ENCODE data around the gene MMP25.
A peak's percentile ranks its signal among the peaks of the same experiment; 100 is the strongest.
"Not testable (repeated sequence)": the region's sequence is repeated elsewhere in the genome, so short reads cannot be mapped to it uniquely, and the experiment has no call there.

The MMP25 gene

GRCh38 chr16:3056336-3057180 lies 10.2 kb downstream of the MMP25 start:
- DNase-seq: no peak

DNA sequence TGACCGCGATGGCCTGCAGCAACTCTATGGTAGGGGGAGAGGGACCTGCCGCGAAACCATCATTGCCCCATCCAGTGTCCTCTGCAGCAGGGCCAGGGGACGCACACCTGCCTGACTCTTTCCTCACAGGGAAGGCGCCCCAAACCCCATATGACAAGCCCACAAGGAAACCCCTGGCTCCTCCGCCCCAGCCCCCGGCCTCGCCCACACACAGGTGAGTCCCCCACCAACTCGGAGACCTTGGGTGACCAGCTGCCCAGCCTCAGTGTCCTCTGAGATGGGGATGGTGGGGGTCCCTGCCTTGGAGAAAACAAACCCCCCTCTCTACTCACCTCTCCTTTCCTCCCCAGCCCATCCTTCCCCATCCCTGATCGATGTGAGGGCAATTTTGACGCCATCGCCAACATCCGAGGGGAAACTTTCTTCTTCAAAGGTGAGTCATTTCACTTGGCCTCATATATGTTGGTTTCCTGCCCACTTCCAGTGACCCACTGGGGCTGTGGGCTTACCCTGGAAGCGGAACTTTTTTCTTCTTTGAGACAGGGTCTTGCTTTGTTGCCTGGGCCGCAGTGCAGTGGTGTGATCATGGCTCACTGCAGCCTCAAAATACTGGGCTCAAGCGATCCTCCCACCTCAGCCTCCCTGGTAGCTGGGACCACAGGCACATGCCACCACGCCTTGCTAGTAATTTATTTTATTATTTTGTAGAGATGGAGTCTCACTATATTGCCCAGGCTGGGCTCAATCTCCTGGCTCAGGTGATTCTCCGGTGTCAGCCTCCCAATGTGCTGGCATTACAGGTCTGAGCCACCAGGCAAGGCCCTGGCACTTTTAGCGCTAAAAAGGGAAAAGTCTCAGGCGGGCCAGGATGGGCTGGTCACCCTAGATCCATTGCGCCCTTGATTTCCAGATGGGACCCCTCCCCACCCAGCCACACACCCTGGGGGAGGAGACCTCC lies 11.1 kb downstream of the MMP25 start:
- DNase-seq: no peak

DNA sequence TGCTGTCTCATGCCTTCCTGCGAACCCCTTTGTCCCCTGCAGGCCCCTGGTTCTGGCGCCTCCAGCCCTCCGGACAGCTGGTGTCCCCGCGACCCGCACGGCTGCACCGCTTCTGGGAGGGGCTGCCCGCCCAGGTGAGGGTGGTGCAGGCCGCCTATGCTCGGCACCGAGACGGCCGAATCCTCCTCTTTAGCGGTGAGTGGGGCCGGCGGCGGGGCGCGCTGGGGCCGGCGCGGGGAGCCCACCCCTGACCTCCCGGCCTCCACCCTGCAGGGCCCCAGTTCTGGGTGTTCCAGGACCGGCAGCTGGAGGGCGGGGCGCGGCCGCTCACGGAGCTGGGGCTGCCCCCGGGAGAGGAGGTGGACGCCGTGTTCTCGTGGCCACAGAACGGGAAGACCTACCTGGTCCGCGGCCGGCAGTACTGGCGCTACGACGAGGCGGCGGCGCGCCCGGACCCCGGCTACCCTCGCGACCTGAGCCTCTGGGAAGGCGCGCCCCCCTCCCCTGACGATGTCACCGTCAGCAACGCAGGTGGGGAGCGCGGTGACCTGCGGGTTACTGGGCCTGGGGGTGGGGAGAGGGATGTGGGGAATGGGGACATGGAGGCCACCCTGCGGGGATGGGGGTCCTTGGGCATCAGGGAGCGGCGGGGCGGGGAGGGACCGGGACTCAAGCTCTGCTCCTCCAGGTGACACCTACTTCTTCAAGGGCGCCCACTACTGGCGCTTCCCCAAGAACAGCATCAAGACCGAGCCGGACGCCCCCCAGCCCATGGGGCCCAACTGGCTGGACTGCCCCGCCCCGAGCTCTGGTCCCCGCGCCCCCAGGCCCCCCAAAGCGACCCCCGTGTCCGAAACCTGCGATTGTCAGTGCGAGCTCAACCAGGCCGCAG lies 12.0 kb downstream of the MMP25 start:
- DNase-seq: peak; percentile 7

GRCh38 chr16:3059041-3059722 lies 12.8 kb downstream of the MMP25 start:
- DNase-seq: peak; percentile 76

GRCh38 chr16:3059723-3060242 lies 13.4 kb downstream of the MMP25 start:
- DNase-seq: no peak

- no peak for DNase-seq
These were observed 14.2 kb downstream of the MMP25 start for GRCh38 chr16:3060339-3061127.

DNA sequence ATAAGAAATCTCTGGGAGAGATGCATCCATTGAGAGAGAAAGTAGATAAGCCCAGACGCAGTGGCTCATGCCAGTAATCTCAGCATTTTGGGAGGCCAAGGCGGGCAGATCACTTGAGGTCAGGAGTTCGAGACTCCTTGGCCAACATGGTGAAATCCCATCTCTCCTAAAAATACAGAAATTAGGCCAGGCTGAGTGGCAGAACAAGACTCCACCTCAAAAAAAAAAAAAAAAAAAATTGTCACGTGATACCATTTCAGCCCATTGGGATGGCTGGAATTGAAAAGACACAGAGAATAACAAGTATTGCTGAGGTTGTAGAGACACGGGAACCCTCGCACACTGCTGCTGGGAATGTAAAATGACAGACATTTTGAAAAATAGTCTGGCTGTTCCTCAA lies 16.2 kb downstream of the MMP25 start:
- DNase-seq: no peak

DNA sequence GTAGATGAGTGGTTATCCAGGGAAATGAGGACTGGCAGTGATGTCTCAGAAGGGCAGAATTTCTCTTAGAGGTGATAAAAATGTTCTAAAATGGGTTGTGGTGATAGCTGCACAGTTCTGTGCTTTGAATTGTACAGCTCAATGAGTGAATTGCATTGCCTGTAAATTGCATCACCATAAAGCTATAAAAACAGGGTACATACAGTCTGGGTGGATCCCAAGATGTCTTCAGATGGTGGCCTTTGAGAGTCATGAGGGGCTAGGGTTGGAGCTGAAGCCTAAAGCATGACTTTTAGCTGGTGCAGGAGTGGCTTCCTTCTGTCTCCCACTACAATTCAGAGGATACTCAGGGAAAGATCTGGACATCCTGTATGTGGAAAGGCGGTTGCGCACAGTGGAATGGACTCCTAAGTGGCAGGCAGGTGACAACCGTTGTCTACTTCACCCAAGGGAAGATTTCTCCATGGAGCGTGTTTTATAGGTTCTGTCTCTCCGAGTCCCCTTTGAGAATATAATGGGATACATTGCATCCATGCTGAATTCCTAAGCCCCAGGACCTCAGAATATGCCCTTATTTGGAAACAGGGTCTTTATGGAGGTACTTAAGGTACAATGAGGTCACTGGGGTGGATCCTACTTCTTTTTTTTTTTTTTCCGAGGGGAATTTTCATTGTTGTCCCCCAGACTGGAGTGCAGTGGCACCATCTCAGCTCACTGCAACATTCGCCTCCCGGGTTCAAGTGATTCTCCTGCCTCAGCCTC lies 17.4 kb downstream of the MMP25 start:
- DNase-seq: no peak

GRCh38 chr16:3065069-3065741 lies 18.8 kb downstream of the MMP25 start, which contains the start of gene IL32:
Gene IL32 (plus strand): TSS chr16:3065640. CDS start chr16:3065812, 172 bp downstream.
- no peak for DNase-seq

DNA sequence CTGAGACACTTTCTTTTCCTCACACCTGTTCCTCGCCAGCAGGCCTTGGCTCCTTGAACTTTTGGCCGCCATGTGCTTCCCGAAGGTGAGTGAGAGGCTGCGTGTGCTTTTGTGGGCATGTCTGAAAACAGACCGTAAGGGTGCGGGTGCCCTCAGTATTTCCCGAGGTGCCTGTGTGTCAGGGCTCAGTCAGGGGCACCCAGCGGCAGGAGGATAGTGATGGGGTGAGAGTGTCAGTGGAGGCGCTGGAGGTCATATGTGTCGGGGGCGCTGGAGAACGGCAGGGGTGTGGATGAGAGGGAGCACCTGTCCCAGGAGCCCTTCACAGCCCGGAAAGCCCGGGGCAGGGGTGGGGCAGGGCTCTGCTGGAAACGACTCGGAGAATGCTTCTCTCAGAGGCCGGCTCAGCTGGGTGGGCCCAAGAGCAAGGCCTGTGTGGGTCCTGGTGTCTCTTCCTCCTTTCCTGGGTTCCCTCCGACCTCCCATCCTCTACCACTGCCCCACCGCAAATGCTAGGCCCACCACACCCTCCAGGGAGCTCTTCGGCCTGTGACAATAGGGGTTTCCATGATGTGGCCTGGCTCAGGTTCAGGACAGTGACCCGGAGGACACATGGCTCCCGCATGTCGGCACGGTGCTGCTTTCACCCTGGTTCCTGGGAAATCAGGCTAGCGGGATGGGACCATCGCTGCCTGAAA lies 19.5 kb downstream of the MMP25 start:
- DNase-seq: no peak

GRCh38 chr16:3066440-3066748 lies 20.0 kb downstream of the MMP25 start:
- no peak for DNase-seq

GRCh38 chr16:3068487-3068886 lies 22.1 kb downstream of the MMP25 start:
- no peak for DNase-seq

GRCh38 chr16:3069146-3069545 lies 22.8 kb downstream of the MMP25 start:
- not testable (repeated sequence) for DNase-seq

DNA sequence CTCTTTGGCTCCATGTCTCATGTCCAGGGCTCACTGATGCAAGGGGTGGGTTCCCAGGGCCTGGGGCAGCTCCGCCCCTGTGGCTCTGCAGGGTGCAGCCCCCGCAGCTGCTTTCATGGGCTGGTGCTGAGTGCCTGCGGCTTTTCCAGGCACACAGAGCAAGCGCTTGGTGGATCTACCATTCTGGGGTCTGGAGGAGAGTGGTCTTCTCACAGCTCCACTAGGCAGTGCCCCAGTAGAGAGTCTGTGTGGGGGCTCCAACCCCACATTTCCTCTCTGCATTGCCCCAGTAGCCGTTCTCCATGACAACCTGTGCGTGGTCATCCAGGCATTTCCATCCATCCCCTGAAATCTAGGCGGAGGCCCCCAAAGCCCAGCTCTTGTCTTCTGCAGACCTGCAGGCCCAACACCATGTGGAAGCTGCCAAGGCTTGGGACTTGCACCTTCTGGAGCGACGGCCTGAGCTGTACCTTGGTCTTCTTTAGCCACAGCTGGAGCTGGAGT lies 24.3 kb downstream of the MMP25 start:
- DNase-seq: no peak

DNA sequence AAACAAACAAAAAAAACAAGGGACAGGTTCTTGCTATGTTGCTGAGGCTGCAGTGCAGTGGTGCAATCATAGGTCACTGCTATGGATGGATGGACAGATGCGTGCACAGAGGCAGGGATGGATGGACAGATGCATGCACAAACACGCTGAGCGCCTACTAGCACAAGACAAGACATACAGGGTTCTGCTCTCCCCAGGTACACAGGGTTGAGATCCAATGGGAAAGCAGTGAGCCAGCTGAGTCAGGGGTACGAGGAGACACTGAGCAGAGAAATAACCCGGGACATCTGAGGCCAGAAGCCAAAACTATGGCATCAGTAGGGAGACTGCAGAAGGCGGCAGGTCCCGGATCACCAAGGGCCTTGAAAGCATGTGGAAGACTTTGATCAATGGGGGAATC lies 25.3 kb downstream of the MMP25 start:
- no peak for DNase-seq

DNA sequence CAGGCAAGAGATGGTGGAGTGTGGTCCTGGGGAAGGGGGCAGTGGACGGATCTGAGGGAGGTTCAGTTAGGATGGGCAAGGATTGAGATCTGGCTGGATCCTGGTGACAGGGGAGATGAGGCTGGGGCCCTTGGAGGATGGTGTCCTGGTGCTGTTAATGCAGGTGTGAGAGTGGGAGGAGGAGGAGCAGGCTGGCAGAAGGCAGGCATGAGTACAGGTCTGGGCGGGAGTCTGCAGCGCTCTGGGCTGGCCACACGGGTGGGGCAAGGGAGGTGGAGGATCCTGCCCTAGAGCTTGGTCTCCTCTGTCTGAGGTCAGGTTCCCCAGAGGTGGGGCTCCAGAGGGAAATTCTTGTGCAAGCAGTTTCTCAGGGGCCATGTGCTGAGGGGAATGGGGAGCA lies 25.8 kb downstream of the MMP25 start:
- not testable (repeated sequence) for DNase-seq

- not testable (repeated sequence) for DNase-seq
These were observed 26.4 kb downstream of the MMP25 start for GRCh38 chr16:3072576-3073263.

DNA sequence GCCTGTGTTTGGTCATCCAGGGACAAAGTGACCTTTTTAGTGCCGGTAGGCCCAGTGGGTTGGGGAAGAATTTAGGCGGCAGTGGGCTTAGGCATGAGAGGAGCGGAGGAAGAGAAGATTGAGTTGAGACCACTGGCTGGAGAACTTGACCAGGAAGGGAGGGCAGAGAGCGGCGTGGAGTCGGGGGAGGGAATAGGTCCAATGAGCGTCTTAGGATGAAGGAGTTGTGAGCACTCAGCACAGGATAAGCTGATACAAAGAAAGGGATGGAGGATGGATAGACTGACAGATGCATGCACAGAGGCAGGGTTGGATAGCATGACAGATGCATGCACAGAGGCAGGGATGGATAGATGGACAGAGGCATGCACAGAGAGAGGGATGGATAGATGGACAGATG lies 27.1 kb downstream of the MMP25 start:
- DNase-seq: no peak

Measured in MV-4-11 (cell line).